Mesendoderm (in vitro differentiated cells): ENCODE results near the gene MRPL51.

ENCODE experiments used
- DNase-seq: peaks from one replicate; pipeline ENCODE4 v3.0.0; 2013
- H2AK5ac ChIP-seq: 2 replicates; pipeline ENCODE4 v1.6.1; 2013; ENCODE audit warnings: low read length, inconsistent platforms
- H2BK120ac ChIP-seq: 2 replicates; pipeline ENCODE4 v1.6.1; 2013; ENCODE audit warnings: low read depth, mild to moderate bottlenecking, low read length, moderate library complexity, mixed read lengths
- H2BK15ac ChIP-seq: replicated peaks from 2 replicates; pipeline ENCODE4 v1.6.1; 2013; ENCODE audit warnings: low read depth, mild to moderate bottlenecking, moderate library complexity
- H2BK5ac ChIP-seq: 2 replicates; pipeline ENCODE4 v1.6.1; 2013; ENCODE audit warnings: low read length, inconsistent platforms
- H3K18ac ChIP-seq: 2 replicates; pipeline ENCODE4 v1.6.1; 2013; ENCODE audit warnings: mild to moderate bottlenecking, low read length, mixed read lengths
- H3K23ac ChIP-seq: one replicate; pipeline ENCODE4 v1.6.1; 2013; ENCODE audit warnings: low read length
- H3K27ac ChIP-seq: 2 replicates; pipeline ENCODE4 v1.5.1; 2013; ENCODE audit warnings: low read depth, mild to moderate bottlenecking, inconsistent platforms, low read length, moderate library complexity
- H3K27me3 ChIP-seq: 2 replicates; pipeline ENCODE4 v1.6.1; 2013; ENCODE audit warnings: low read length, control low read depth, mild to moderate bottlenecking, inconsistent platforms; ENCODE audit not compliant: insufficient read depth, poor library complexity
- H3K36me3 ChIP-seq: 2 replicates; pipeline ENCODE4 v1.6.1; 2013; ENCODE audit warnings: low read length, inconsistent platforms; ENCODE audit not compliant: control insufficient read depth, insufficient read depth
- H3K4ac ChIP-seq: one replicate; pipeline ENCODE4 v1.6.1; 2013; ENCODE audit warnings: low read depth, mild to moderate bottlenecking, low read length, moderate library complexity
- H3K4me1 ChIP-seq: 2 replicates; pipeline ENCODE4 v1.6.1; 2013; ENCODE audit warnings: low read depth, low read length, inconsistent platforms; ENCODE audit not compliant: control insufficient read depth
- H3K4me2 ChIP-seq: 2 replicates; pipeline ENCODE4 v1.6.1; 2013; ENCODE audit warnings: low read length
- H3K4me3 ChIP-seq: 2 replicates; pipeline ENCODE4 v1.5.1; 2013; ENCODE audit warnings: mild to moderate bottlenecking, low read length
- H3K56ac ChIP-seq: one replicate; pipeline ENCODE4 v1.6.1; 2013; ENCODE audit warnings: low read length
- H3K79me1 ChIP-seq: 2 replicates; pipeline ENCODE4 v1.6.1; 2013; ENCODE audit warnings: low read length, inconsistent platforms
- H3K79me2 ChIP-seq: 2 replicates; pipeline ENCODE4 v1.6.1; 2013; ENCODE audit warnings: mild to moderate bottlenecking, low read length; ENCODE audit not compliant: control insufficient read depth, insufficient read depth
- H3K9ac ChIP-seq: 2 replicates; pipeline ENCODE4 v1.6.1; 2013; ENCODE audit warnings: low read length, inconsistent platforms
- H4K5ac ChIP-seq: one replicate; pipeline ENCODE4 v1.6.1; 2013; ENCODE audit warnings: low read length
- H4K8ac ChIP-seq: one replicate; pipeline ENCODE4 v1.6.1; 2013; ENCODE audit warnings: low read depth, mild to moderate bottlenecking, control low read depth, low read length, moderate library complexity
- WGBS: extraction: QIAGEN DNeasy Blood & Tissue Kit; methylation state at CpG from one replicate; pipeline ENCODE4 v1.1.7; 2013; ENCODE audit warnings: low lambda C conversion rate, missing lambda C conversion rate; ENCODE audit not compliant: insufficient coverage; ENCODE audit errors: extremely low coverage; 5-methylcytosine and 5-hydroxymethylcytosine counted together

MRPL51 gene

GRCh38 chr12:6527711-6528110, 34.6 kb upstream of the MRPL51 start:
- H3K4ac ChIP-seq = no peak overlapping the region
- no peak overlapping the region for H4K8ac ChIP-seq
- H3K79me2 ChIP-seq = no peaks in the 10 kb centered on the region
- H3K79me1 ChIP-seq = no peaks in the 10 kb centered on the region
- no peak overlapping the region for H3K18ac ChIP-seq
- no peak overlapping the region for H3K56ac ChIP-seq
- H3K27me3 ChIP-seq = no peaks in the 10 kb centered on the region
- peaks cover 53% of the 10 kb centered on the region for H3K36me3 ChIP-seq
- no peak overlapping the region for H3K23ac ChIP-seq
- no peak overlapping the region for H3K4me2 ChIP-seq
- H2BK15ac ChIP-seq = no peak overlapping the region
- no peak overlapping the region for H3K27ac ChIP-seq
- DNase-seq = no peak
- no peak overlapping the region for H4K5ac ChIP-seq
- H3K4me3 ChIP-seq = no peak overlapping the region
- peaks cover 8% of the 10 kb centered on the region for H3K4me1 ChIP-seq
- H3K9ac ChIP-seq = no peak overlapping the region
- no peak overlapping the region for H2AK5ac ChIP-seq
- no peak overlapping the region for H2BK5ac ChIP-seq
- H2BK120ac ChIP-seq = no peak overlapping the region
- no CpG with 5 or more reads among the region's 4 CpGs for WGBS

GRCh38 chr12:6526766-6527525, 33.9 kb upstream of the MRPL51 start:
- Histone ChIP-seq H2BK5ac (no peak overlapping the region), H2BK120ac (no peak overlapping the region), H3K4me3 (no peak overlapping the region), H3K23ac (no peak overlapping the region), H4K8ac (no peak overlapping the region), H3K4ac (no peak overlapping the region), H2BK15ac (no peak overlapping the region), H3K27me3 (no peaks in the 10 kb centered on the region), H2AK5ac (no peak overlapping the region), H3K56ac (no peak overlapping the region), H3K27ac (no peak overlapping the region), H3K79me2 (no peaks in the 10 kb centered on the region), H3K18ac (no peak overlapping the region), H3K79me1 (no peaks in the 10 kb centered on the region), H3K4me2 (no peak overlapping the region), H3K36me3 (peaks cover 53% of the 10 kb centered on the region), H3K9ac (no peak overlapping the region), H3K4me1 (peaks cover under 1% of the 10 kb centered on the region), H4K5ac (no peak overlapping the region)
- DNase-seq = no peak
- no CpG with 5 or more reads among the region's 19 CpGs for WGBS

GRCh38 chr12:6526201-6526600, 33.1 kb upstream of the MRPL51 start:
- Histone ChIP-seq H3K4ac (no peak overlapping the region), H3K27ac (no peak overlapping the region), H3K4me1 (no peaks in the 10 kb centered on the region), H3K36me3 (peaks cover 58% of the 10 kb centered on the region), H4K8ac (no peak overlapping the region), H3K9ac (no peak overlapping the region), H3K79me2 (no peaks in the 10 kb centered on the region), H2BK15ac (no peak overlapping the region), H2BK5ac (no peak overlapping the region), H3K18ac (no peak overlapping the region), H3K27me3 (no peaks in the 10 kb centered on the region), H3K56ac (no peak overlapping the region), H3K79me1 (no peaks in the 10 kb centered on the region), H3K23ac (no peak overlapping the region), H4K5ac (no peak overlapping the region), H2AK5ac (no peak overlapping the region), H3K4me2 (no peak overlapping the region), H2BK120ac (no peak overlapping the region), H3K4me3 (no peak overlapping the region)
- no peak for DNase-seq
- no CpG with 5 or more reads among the region's 7 CpGs for WGBS

GRCh38 chr12:6524648-6525047, 31.6 kb upstream of the MRPL51 start:
- no peak overlapping the region for H3K4me3 ChIP-seq
- H3K4me1 ChIP-seq = no peaks in the 10 kb centered on the region
- H3K79me2 ChIP-seq = no peaks in the 10 kb centered on the region
- no peak for DNase-seq
- no peak overlapping the region for H2BK120ac ChIP-seq
- peaks cover 46% of the 10 kb centered on the region for H3K36me3 ChIP-seq
- no peak overlapping the region for H3K56ac ChIP-seq
- no peak overlapping the region for H4K8ac ChIP-seq
- H4K5ac ChIP-seq = no peak overlapping the region
- H3K23ac ChIP-seq = no peak overlapping the region
- H3K4me2 ChIP-seq = no peak overlapping the region
- H3K9ac ChIP-seq = no peak overlapping the region
- no peak overlapping the region for H3K4ac ChIP-seq
- H3K27ac ChIP-seq = no peak overlapping the region
- H2BK5ac ChIP-seq = no peak overlapping the region
- no peak overlapping the region for H3K18ac ChIP-seq
- H2BK15ac ChIP-seq = no peak overlapping the region
- no CpG with 5 or more reads among the region's 5 CpGs for WGBS
- H3K27me3 ChIP-seq = no peaks in the 10 kb centered on the region
- H2AK5ac ChIP-seq = no peak overlapping the region
- no peaks in the 10 kb centered on the region for H3K79me1 ChIP-seq

GRCh38 chr12:6523708-6524107, 30.6 kb upstream of the MRPL51 start:
- no peak for DNase-seq
- Histone ChIP-seq H2BK5ac (no peak overlapping the region), H3K27me3 (no peaks in the 10 kb centered on the region), H3K4me3 (no peak overlapping the region), H3K9ac (no peak overlapping the region), H3K23ac (no peak overlapping the region), H3K56ac (no peak overlapping the region), H3K79me1 (no peaks in the 10 kb centered on the region), H3K36me3 (peaks cover 45% of the 10 kb centered on the region), H3K27ac (no peak overlapping the region), H3K4me2 (no peak overlapping the region), H3K4me1 (no peaks in the 10 kb centered on the region), H3K18ac (no peak overlapping the region), H4K5ac (no peak overlapping the region), H3K4ac (no peak overlapping the region), H2AK5ac (no peak overlapping the region), H3K79me2 (no peaks in the 10 kb centered on the region), H2BK15ac (no peak overlapping the region), H2BK120ac (no peak overlapping the region), H4K8ac (no peak overlapping the region)
- no CpG with 5 or more reads among the region's 3 CpGs for WGBS

- no peak overlapping the region for H2BK120ac ChIP-seq
- H3K79me1 ChIP-seq = no peaks in the 10 kb centered on the region
- H3K79me2 ChIP-seq = no peaks in the 10 kb centered on the region
- H3K4ac ChIP-seq = no peak overlapping the region
- H3K4me2 ChIP-seq = no peak overlapping the region
- no peak overlapping the region for H3K18ac ChIP-seq
- no peak for DNase-seq
- WGBS = no CpG with 5 or more reads among the region's 10 CpGs
- no peaks in the 10 kb centered on the region for H3K27me3 ChIP-seq
- H3K56ac ChIP-seq = no peak overlapping the region
- no peak overlapping the region for H3K9ac ChIP-seq
- no peak overlapping the region for H3K23ac ChIP-seq
- no peak overlapping the region for H2BK15ac ChIP-seq
- no peak overlapping the region for H2BK5ac ChIP-seq
- no peak overlapping the region for H4K8ac ChIP-seq
- H4K5ac ChIP-seq = no peak overlapping the region
- no peak overlapping the region for H2AK5ac ChIP-seq
- no peak overlapping the region for H3K27ac ChIP-seq
- peaks cover 40% of the 10 kb centered on the region for H3K36me3 ChIP-seq
- no peaks in the 10 kb centered on the region for H3K4me1 ChIP-seq
- H3K4me3 ChIP-seq = no peak overlapping the region
Measured at GRCh38 chr12:6522193-6522592, 29.1 kb upstream of the MRPL51 start.
